PC-9 (cell line): ENCODE measurements around the gene ZNF398. TPM values are rescaled to one million over a fixed set of nuclear protein-coding genes. Genes with fewer than 3 reads are reported as not detected.

ENCODE experiments used
- BruUV-seq: library from RNA; stranded (reverse); fragments of 400-500 nt; replicated peaks from 2 replicates; lab custom pipeline; 2021; lab: Mats Ljungman, UMichigan
- CTCF ChIA-PET: fragments of 300-600 bp; sonication (Branson Sonifier 250); formaldehyde crosslinking; loops from one replicate; lab custom pipeline; 2022; ENCODE audit warnings: antibody characterized with exemption; lab: Charles Lee
- POLR2A ChIA-PET: fragments of 300-600 bp; sonication (Branson Sonifier 250); formaldehyde crosslinking; loops from one replicate; lab custom pipeline; 2022; ENCODE audit warnings: antibody characterized with exemption; ENCODE audit not compliant: unreplicated experiment; lab: Charles Lee
- DNase-seq, 2 experiments: peaks; one replicate each; pipeline versions ENCODE4 v3.0.0 to v3.0.0-alpha.2; 2015 to 2022; ENCODE audit warnings: mixed read lengths in 1 of 2
- H2AFZ ChIP-seq: fragments of 200-600 bp; sonication (generic); 2 replicates; pipeline ENCODE4 v1.8.1; 2017; ENCODE audit warnings: antibody characterized with exemption
- H3F3A ChIP-seq: fragments of 200-600 bp; sonication (generic); 2 replicates; pipeline ENCODE4 v1.8.1; 2017; ENCODE audit warnings: antibody characterized with exemption, mild to moderate bottlenecking, low read depth; ENCODE audit not compliant: insufficient read depth
- H3K27ac ChIP-seq: fragments of 200-600 bp; sonication (generic); 2 replicates; pipeline ENCODE4 v1.6.1; 2016; ENCODE audit warnings: mixed run types
- H3K27me3 ChIP-seq: fragments of 200-600 bp; sonication (generic); 2 replicates; pipeline ENCODE4 v1.6.1; 2016; ENCODE audit warnings: low read depth, mixed run types; ENCODE audit not compliant: insufficient read depth
- H3K36me3 ChIP-seq: fragments of 200-600 bp; sonication (generic); 2 replicates; pipeline ENCODE4 v1.6.1; 2016; ENCODE audit warnings: low read depth, mixed run types
- H3K4me1 ChIP-seq: fragments of 200-600 bp; sonication (generic); replicated peaks from 2 replicates; pipeline ENCODE4 v1.6.1; 2016; ENCODE audit warnings: mixed run types; ENCODE audit not compliant: insufficient read depth
- H3K4me2 ChIP-seq: fragments of 200-600 bp; sonication (generic); 2 replicates; pipeline ENCODE4 v1.6.1; 2017; ENCODE audit warnings: mixed run types
- H3K4me3 ChIP-seq: fragments of 200-600 bp; sonication (generic); 2 replicates; pipeline ENCODE4 v1.6.1; 2016; ENCODE audit warnings: mixed run types
- H3K79me2 ChIP-seq: fragments of 200-600 bp; sonication (generic); 2 replicates; pipeline ENCODE4 v1.6.1; 2017; ENCODE audit warnings: low read depth, mixed run types
- H3K9me2 ChIP-seq: fragments of 200-600 bp; sonication (generic); 2 replicates; pipeline ENCODE4 v1.8.1; 2017; ENCODE audit warnings: mild to moderate bottlenecking; ENCODE audit not compliant: insufficient read depth
- H3K9me3 ChIP-seq: fragments of 200-600 bp; sonication (generic); 2 replicates; pipeline ENCODE4 v1.8.1; 2016; ENCODE audit warnings: low read depth; ENCODE audit not compliant: insufficient read depth
- H4K20me1 ChIP-seq: fragments of 200-600 bp; sonication (generic); 2 replicates; pipeline ENCODE4 v1.8.1; 2017; ENCODE audit not compliant: insufficient read depth
- CTCF ChIP-seq: fragments of 200-600 bp; sonication (generic); conservative IDR thresholded peaks from 2 replicates; pipeline ENCODE4 v1.6.1; 2017; ENCODE audit warnings: mixed run types, antibody characterized with exemption, mild to moderate bottlenecking, moderate library complexity
- EZH2 ChIP-seq: fragments of 200-600 bp; sonication (generic); IDR thresholded peaks from 2 replicates; pipeline ENCODE4 v1.8.0; 2017; ENCODE audit warnings: antibody characterized with exemption, low read depth
- intact Hi-C: fragments of 100-400 bp; cut with micrococcal nuclease; formaldehyde crosslinking; loops from one replicate; pipeline ENCODE4 v1.10.0; 2022; ENCODE audit not compliant: unreplicated experiment
- total RNA-seq: library from RNA; stranded (reverse); gene quantifications from 2 replicates; pipeline ENCODE4 v1.2.3, GENCODE V29; 2021

The ZNF398 gene
- total RNA-seq, 1 experiment from 2014 or later = 11.7 TPM

- Histone ChIP-seq H3K36me3 (no peaks in the 10 kb centered on the region), H3K4me1 (peaks cover 6% of the 10 kb centered on the region; the same call in 1 of the 2 replicates), H3K27me3 (no peaks in the 10 kb centered on the region), H4K20me1 (peaks cover 1% of the 10 kb centered on the region), H3F3A (peaks cover 21% of the 10 kb centered on the region; the same call in 1 of the 2 replicates), H3K9me3 (no peaks in the 10 kb centered on the region), H3K4me3 (no peak overlapping the region), H3K79me2 (peaks cover 10% of the 10 kb centered on the region), H3K4me2 (no peak overlapping the region), H3K27ac (no peak overlapping the region), H3K9me2 (no peaks in the 10 kb centered on the region), H2AFZ (no peak overlapping the region)
- no peak for DNase-seq
- ChIA-PET POLR2A (interaction anchor here (0.6 kb wide), 1 partner anchor 11 kb away, joined by 20 read pairs; no protein-coding TSS in a partner anchor), CTCF (no interaction called here)
- intact Hi-C loops = no loop called here
- TF ChIP-seq CTCF = no peak
- TF ChIP-seq EZH2 = no peak
- no TSS peak for BruUV-seq
Observed at GRCh38 chr7:149191851-149192250, 44.6 kb downstream of the ZNF398 start.

GRCh38 chr7:149194799-149195179, 47.5 kb downstream of the ZNF398 start:
- no peak for DNase-seq
- H3K27ac ChIP-seq = no peak overlapping the region
- peak overlapping the region; percentile 85 for H3K4me2 ChIP-seq
- peaks cover 39% of the 10 kb centered on the region for H3K79me2 ChIP-seq
- H3K36me3 ChIP-seq = peaks cover 19% of the 10 kb centered on the region
- H3K27me3 ChIP-seq = no peaks in the 10 kb centered on the region
- H2AFZ ChIP-seq = peak overlapping the region; percentile 78
- peak overlapping the region; percentile 91 for H3K4me3 ChIP-seq
- peaks cover 11% of the 10 kb centered on the region for H4K20me1 ChIP-seq
- POLR2A ChIA-PET = interaction anchor here (1.0 kb wide), 1 partner anchor 48 kb away, joined by 3 read pairs; the partner anchor contains the start of gene ZNF398
- intact Hi-C loops = loop anchor here (1.0 to 5.0 kb wide), 5 partner anchors 45 to 90 kb away; partner anchors contain the start of genes ZNF212, ZNF398 and ZNF425
- no peaks in the 10 kb centered on the region for H3K9me3 ChIP-seq
- no peaks in the 10 kb centered on the region for H3K9me2 ChIP-seq
- peaks cover 10% of the 10 kb centered on the region; the same call in 1 of the 2 replicates for H3F3A ChIP-seq
- peaks cover 17% of the 10 kb centered on the region for H3K4me1 ChIP-seq
- BruUV-seq = no TSS peak
- TF ChIP-seq CTCF (no peak), EZH2 (no peak)
- CTCF ChIA-PET = interaction anchor here (0.5 to 1.4 kb wide), 5 partner anchors 67 to 190 kb away, joined by 3 to 9 read pairs (median 5); partner anchors contain the start of genes ZNF425 and ZNF783

GRCh38 chr7:149195180-149196150, 48.2 kb downstream of the ZNF398 start, which contains the start of gene ZNF282:
TSS of gene ZNF282 (plus strand) at chr7:149195546. CDS start at chr7:149195590, 44 bp downstream.
- intact Hi-C loops = loop anchor here (1.0 to 5.0 kb wide), 6 partner anchors 44 to 301 kb away; partner anchors contain the start of genes ZNF212, ZNF398, ZNF425 and ZNF746
- peaks cover 24% of the 10 kb centered on the region for H3K36me3 ChIP-seq
- peak within 1 kb of the TSS; percentile 75 for H3K27ac ChIP-seq
- peaks cover 10% of the 10 kb centered on the region; the same call in 1 of the 2 replicates for H3F3A ChIP-seq
- DNase-seq = peak; percentile 90 to 94
- no TSS peak for BruUV-seq
- H3K4me2 ChIP-seq = peak within 1 kb of the TSS; percentile 91
- peak within 1 kb of the TSS; percentile 91 for H3K4me3 ChIP-seq
- peak within 1 kb of the TSS; percentile 78 for H2AFZ ChIP-seq
- TF ChIP-seq CTCF (peak; percentile 69), EZH2 (no peak)
- H3K27me3 ChIP-seq = no peaks in the 10 kb centered on the region
- peaks cover 16% of the 10 kb centered on the region for H4K20me1 ChIP-seq
- H3K79me2 ChIP-seq = peaks cover 44% of the 10 kb centered on the region
- H3K9me2 ChIP-seq = no peaks in the 10 kb centered on the region
- peaks cover 17% of the 10 kb centered on the region for H3K4me1 ChIP-seq
- no peaks in the 10 kb centered on the region for H3K9me3 ChIP-seq
- POLR2A ChIA-PET = interaction anchor here (0.5 to 1.0 kb wide), 3 partner anchors 48 to 1664 kb away, joined by 3 to 14 read pairs (median 3); partner anchors contain the start of gene ZNF398
- CTCF ChIA-PET = interaction anchor here (0.5 to 1.4 kb wide), 7 partner anchors 42 to 190 kb away, joined by 3 to 9 read pairs (median 4); partner anchors contain the start of genes ZNF425 and ZNF783
